ENCODE data around the gene TMEM62. TPM values are rescaled to one million over a fixed set of nuclear protein-coding genes. Genes with fewer than 3 reads are reported as not detected.
"Not testable (repeated sequence)": the region's sequence is repeated elsewhere in the genome, so short reads cannot be mapped to it uniquely, and the experiment has no call there.

The TMEM62 gene
- total RNA-seq, 1 experiment from 2014 or later = 18.6 TPM

GRCh38 chr15:43177147-43177546 lies 43.8 kb downstream of the TMEM62 start:
- not testable (repeated sequence) for DNase-seq (ENCODE audit: low read depth)

- no peak for DNase-seq (ENCODE audit: low read depth)
Observed at GRCh38 chr15:43183270-43183669, 49.9 kb downstream of the TMEM62 start.

- DNase-seq (ENCODE audit: low read depth) = no peak
Observed at GRCh38 chr15:43184407-43185124, 51.2 kb downstream of the TMEM62 start.

GRCh38 chr15:43185157-43186002 lies 52.0 kb downstream of the TMEM62 start, which contains the start of gene CCNDBP1:
Gene CCNDBP1, plus strand, starts transcription at chr15:43185403. Its CDS starts 96 bp downstream, at chr15:43185499.
- peak; percentile 94 for DNase-seq (ENCODE audit: low read depth)

- peak; percentile 14 for DNase-seq (ENCODE audit: low read depth)
Observed at GRCh38 chr15:43186003-43186353, 52.6 kb downstream of the TMEM62 start.

- peak; percentile 25 for DNase-seq (ENCODE audit: low read depth)
Observed at GRCh38 chr15:43187544-43188155, 54.3 kb downstream of the TMEM62 start.

- no peak for DNase-seq (ENCODE audit: low read depth)
Observed at GRCh38 chr15:43189296-43189695, 55.9 kb downstream of the TMEM62 start.

GRCh38 chr15:43190178-43190577 lies 56.8 kb downstream of the TMEM62 start:
- no peak for DNase-seq (ENCODE audit: low read depth)

- DNase-seq (ENCODE audit: low read depth) = no peak
Observed at GRCh38 chr15:43193710-43194109, 60.3 kb downstream of the TMEM62 start.

GRCh38 chr15:43194795-43195194 lies 61.4 kb downstream of the TMEM62 start:
- DNase-seq (ENCODE audit: low read depth) = no peak

- no peak for DNase-seq (ENCODE audit: low read depth)
Observed at GRCh38 chr15:43196760-43197548, 63.6 kb downstream of the TMEM62 start.

- not testable (repeated sequence) for DNase-seq (ENCODE audit: low read depth)
Observed at GRCh38 chr15:43197773-43198172, 64.4 kb downstream of the TMEM62 start.

- not testable (repeated sequence) for DNase-seq (ENCODE audit: low read depth)
Observed at GRCh38 chr15:43198556-43198955, 65.2 kb downstream of the TMEM62 start.

GRCh38 chr15:43198992-43199391 lies 65.6 kb downstream of the TMEM62 start:
- DNase-seq (ENCODE audit: low read depth) = no peak

- no peak for DNase-seq (ENCODE audit: low read depth)
Observed at GRCh38 chr15:43199945-43200488, 66.6 kb downstream of the TMEM62 start.

- DNase-seq (ENCODE audit: low read depth) = peak; percentile 62
Observed at GRCh38 chr15:43204016-43204901, 70.9 kb downstream of the TMEM62 start.

GRCh38 chr15:43206054-43206453 lies 72.7 kb downstream of the TMEM62 start:
- no peak for DNase-seq (ENCODE audit: low read depth)

GRCh38 chr15:43207024-43207423 lies 73.6 kb downstream of the TMEM62 start:
- no peak for DNase-seq (ENCODE audit: low read depth)

- no peak for DNase-seq (ENCODE audit: low read depth)
Observed at GRCh38 chr15:43208052-43209002, 74.9 kb downstream of the TMEM62 start.

All from Daoy (cell line).